ENCODE data around the gene LINC01488. TPM values are rescaled to one million over a fixed set of nuclear protein-coding genes. Genes with fewer than 3 reads are reported as not detected.

Gene LINC01488
- not detected for total RNA-seq

- CTCF ChIA-PET = no interaction called here
- POLR2A ChIA-PET = no interaction called here
Measured at GRCh38 chr11:69481393-69481844, at the start of gene LINC01488. TSS of gene LINC01488 (plus strand) at chr11:69481663.

- ChIA-PET CTCF (no interaction called here), POLR2A (no interaction called here)
Measured at GRCh38 chr11:69431893-69432738, 49.3 kb upstream of the LINC01488 start.

- CTCF ChIA-PET = no interaction called here
- POLR2A ChIA-PET = no interaction called here
Measured at GRCh38 chr11:69433741-69434140, 47.7 kb upstream of the LINC01488 start.

GRCh38 chr11:69434471-69434931 is 47.0 kb upstream of the LINC01488 start:
- CTCF ChIA-PET = no interaction called here
- POLR2A ChIA-PET = no interaction called here

GRCh38 chr11:69435161-69435986 is 46.1 kb upstream of the LINC01488 start:
- ChIA-PET CTCF (no interaction called here), POLR2A (no interaction called here)

GRCh38 chr11:69436041-69436982 is 45.2 kb upstream of the LINC01488 start:
- POLR2A ChIA-PET = no interaction called here
- CTCF ChIA-PET = no interaction called here

- POLR2A ChIA-PET = no interaction called here
Measured at GRCh38 chr11:69437001-69437875, 44.2 kb upstream of the LINC01488 start.

GRCh38 chr11:69437876-69438205 is 43.6 kb upstream of the LINC01488 start:
- CTCF ChIA-PET = no interaction called here
- POLR2A ChIA-PET = no interaction called here

More at GRCh38 chr11:69437001-69437875, 44.2 kb upstream of the LINC01488 start:
- CTCF ChIA-PET = no interaction called here

GRCh38 chr11:69438286-69438920 is 43.1 kb upstream of the LINC01488 start:
- ChIA-PET CTCF (no interaction called here), POLR2A (no interaction called here)

- CTCF ChIA-PET = interaction anchor here (0.6 kb wide), 1 partner anchor 11 kb away, joined by 3 read pairs; no protein-coding TSS in a partner anchor
Measured at GRCh38 chr11:69439127-69439526, 42.3 kb upstream of the LINC01488 start.

GRCh38 chr11:69439651-69440464 is 41.6 kb upstream of the LINC01488 start:
- ChIA-PET POLR2A (no interaction called here), CTCF (interaction anchor here (0.6 kb wide), 1 partner anchor 11 kb away, joined by 3 read pairs; no protein-coding TSS in a partner anchor)

More at GRCh38 chr11:69439127-69439526, 42.3 kb upstream of the LINC01488 start:
- POLR2A ChIA-PET = no interaction called here

- POLR2A ChIA-PET = no interaction called here
- CTCF ChIA-PET = no interaction called here
Measured at GRCh38 chr11:69440876-69441275, 40.6 kb upstream of the LINC01488 start.

- ChIA-PET POLR2A (no interaction called here), CTCF (interaction anchor here (1.6 kb wide), 1 partner anchor 13 kb away, joined by 3 read pairs; no protein-coding TSS in a partner anchor)
Measured at GRCh38 chr11:69442012-69442806, 39.3 kb upstream of the LINC01488 start.

GRCh38 chr11:69442807-69443137 is 38.7 kb upstream of the LINC01488 start:
- CTCF ChIA-PET = interaction anchor here (1.6 to 1.9 kb wide), 2 partner anchors 13 to 341 kb away, joined by 3 to 4 read pairs; no protein-coding TSS in a partner anchor
- POLR2A ChIA-PET = no interaction called here

GRCh38 chr11:69443138-69443967 is 38.1 kb upstream of the LINC01488 start:
- ChIA-PET CTCF (interaction anchor here (1.6 to 1.9 kb wide), 2 partner anchors 14 to 342 kb away, joined by 3 to 4 read pairs; no protein-coding TSS in a partner anchor), POLR2A (no interaction called here)

GRCh38 chr11:69443968-69444364 is 37.5 kb upstream of the LINC01488 start:
- CTCF ChIA-PET = interaction anchor here (1.9 kb wide), 1 partner anchor 343 kb away, joined by 4 read pairs; no protein-coding TSS in a partner anchor
- POLR2A ChIA-PET = no interaction called here

Measured in activated CD8-positive, alpha-beta memory T cell treated with anti-CD3 and anti-CD28 coated beads for 36 hours (primary cell).